HepG2 (cell line): ENCODE measurements around the gene QDPR. TPM values are rescaled to one million over a fixed set of nuclear protein-coding genes. Genes with fewer than 3 reads are reported as not detected.

Source experiments
- ARNTL ChIP-seq: sonication (generic); formaldehyde crosslinking; IDR thresholded peaks from 2 replicates; pipeline ENCODE4 v1.4.0; 2020; ENCODE audit warnings: mild to moderate bottlenecking, missing genetic modification reagents
- DNMT3B ChIP-seq: conservative IDR thresholded peaks from 2 replicates; pipeline ENCODE4 v1.6.1; 2016; ENCODE audit warnings: missing biosample characterization, control low read depth
- FIP1L1 ChIP-seq: fragments of 200-400 bp; formaldehyde crosslinking; IDR thresholded peaks from 2 replicates; pipeline ENCODE4 v1.6.1; 2018; ENCODE audit warnings: low read depth, mild to moderate bottlenecking, low read length, moderate library complexity, borderline replicate concordance; ENCODE audit not compliant: insufficient read depth
- MAFF ChIP-seq: IDR thresholded peaks from 2 replicates; pipeline ENCODE4 v1.6.1; 2011; ENCODE audit warnings: low read depth, low read length, improper control_type of control experiment
- MBNL3 ChIP-seq: fragments of 250-450 bp; sonication (Bioruptor Pico); conservative IDR thresholded peaks from 2 replicates; pipeline ENCODE4 v1.8.0; 2022; ENCODE audit warnings: mild to moderate bottlenecking, inconsistent platforms
- MED8 ChIP-seq: sonication (generic); formaldehyde crosslinking; IDR thresholded peaks from 2 replicates; pipeline ENCODE4 v1.8.1; 2023; ENCODE audit warnings: mild to moderate bottlenecking, missing genetic modification reagents; ENCODE audit not compliant: insufficient replicate concordance
- PITX1 ChIP-seq: sonication (generic); formaldehyde crosslinking; IDR thresholded peaks from 2 replicates; pipeline ENCODE4 v1.5.1; 2020; ENCODE audit warnings: mild to moderate bottlenecking, missing genetic modification reagents
- PTBP1 ChIP-seq: fragments of 200-400 bp; formaldehyde crosslinking; IDR thresholded peaks from 2 replicates; pipeline ENCODE4 v1.6.1; 2018; ENCODE audit warnings: low read length, low read depth; ENCODE audit not compliant: poor library complexity, severe bottlenecking
- U2AF1 ChIP-seq: fragments of 200-400 bp; formaldehyde crosslinking; optimal IDR thresholded peaks from 2 replicates; pipeline ENCODE3; 2017; ENCODE audit warnings: mild to moderate bottlenecking, low read depth, low read length
- ZBTB33 ChIP-seq: sonication (generic); formaldehyde crosslinking; IDR thresholded peaks from 2 replicates; pipeline ENCODE4 v1.4.0; 2020; ENCODE audit warnings: missing genetic modification reagents
- ZBTB4 ChIP-seq: sonication (generic); formaldehyde crosslinking; IDR thresholded peaks from 2 replicates; pipeline ENCODE4 v1.4.0; 2020; ENCODE audit warnings: missing genetic modification reagents, mild to moderate bottlenecking, borderline replicate concordance
- ZBTB43 ChIP-seq: sonication (generic); formaldehyde crosslinking; conservative IDR thresholded peaks from 2 replicates; pipeline ENCODE4 v1.4.0; 2020; ENCODE audit warnings: missing genetic modification reagents
- ZNF451 ChIP-seq: sonication (generic); formaldehyde crosslinking; IDR thresholded peaks from 2 replicates; pipeline ENCODE4 v1.5.0; 2020; ENCODE audit warnings: mild to moderate bottlenecking, missing genetic modification reagents
- polyA plus RNA-seq, 8 experiments: library from polyadenylated mRNA; depleted of rRNA in 3 of 8; stranded (reverse) in 7 of 8; unstranded in 1 of 8; fragments of >200 nt; fragmentation: Illumina TruSeq in 4 of 8; extraction: Trizol in 4 of 8; gene quantifications; 2 replicates each; pipeline versions ENCODE4 v1.2.1 to v1.2.3, GENCODE V29; 2011 to 2016; ENCODE audit warnings: low read depth in 4 of 8, missing spikeins in 1 of 8, mixed read lengths in 1 of 8; ENCODE audit not compliant: insufficient read depth in 1 of 8
- total RNA-seq, 5 experiments: library from RNA; depleted of rRNA; stranded (reverse); fragments of >200 nt; fragmentation: Illumina TruSeq; extraction: Trizol; gene quantifications; 2 replicates each; pipeline ENCODE4 v1.2.3, GENCODE V29; 2016; ENCODE audit warnings: low read depth in 1 of 5
- TF ChIP-seq, protein P1 (sequence below): sonication (generic); formaldehyde crosslinking; IDR thresholded peaks from 2 replicates; pipeline ENCODE4 v1.8.0; 2022; ENCODE audit warnings: missing genetic modification reagents, mild to moderate bottlenecking, inconsistent platforms, borderline replicate concordance
- TF ChIP-seq, protein P2 (sequence below): IDR thresholded peaks from 2 replicates; pipeline ENCODE4 v1.6.1; 2016; ENCODE audit warnings: low read depth, missing genetic modification reagents, missing compliant biosample characterization
- TF ChIP-seq, protein P3 (sequence below): IDR thresholded peaks from 2 replicates; pipeline ENCODE4 v1.6.1; 2012; ENCODE audit warnings: inconsistent platforms

Gene QDPR
- total and polyA plus RNA-seq, 2 of the 13 experiments (the other 11 are each of a cell fraction or from before 2014, with no cell fraction given): 9.9 to 95.5 TPM

DNA sequence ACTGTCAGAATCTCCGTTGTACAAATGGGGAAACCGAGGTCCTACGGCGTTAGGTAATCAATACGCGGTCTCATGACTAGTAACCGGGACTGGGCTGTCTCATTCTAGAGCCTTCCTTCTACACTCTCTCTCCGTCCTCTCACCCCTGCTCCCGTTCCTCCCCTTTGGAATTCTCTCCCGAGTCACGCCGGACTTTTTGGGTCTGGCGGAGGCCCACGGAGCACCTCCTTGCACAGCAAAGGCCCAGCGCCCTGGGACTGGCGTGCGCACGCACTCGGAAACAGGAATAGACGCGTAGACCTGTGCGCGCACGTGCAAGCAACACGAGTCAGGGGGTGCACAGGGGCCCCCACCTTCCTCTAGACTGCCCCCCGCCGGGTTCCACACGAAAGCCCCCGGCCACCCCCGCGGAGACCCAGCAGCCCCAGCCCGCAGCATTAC lies 361 bp downstream of the QDPR start (continued):
- no peak for TF ChIP-seq ZBTB4 (CRISPR knock-in tag)
- peak; percentile 4 for TF ChIP-seq MED8
- peak; percentile 86 for TF ChIP-seq ARNTL (CRISPR knock-in tag)
- no peak for TF ChIP-seq PITX1
- TF ChIP-seq, protein P1, sequence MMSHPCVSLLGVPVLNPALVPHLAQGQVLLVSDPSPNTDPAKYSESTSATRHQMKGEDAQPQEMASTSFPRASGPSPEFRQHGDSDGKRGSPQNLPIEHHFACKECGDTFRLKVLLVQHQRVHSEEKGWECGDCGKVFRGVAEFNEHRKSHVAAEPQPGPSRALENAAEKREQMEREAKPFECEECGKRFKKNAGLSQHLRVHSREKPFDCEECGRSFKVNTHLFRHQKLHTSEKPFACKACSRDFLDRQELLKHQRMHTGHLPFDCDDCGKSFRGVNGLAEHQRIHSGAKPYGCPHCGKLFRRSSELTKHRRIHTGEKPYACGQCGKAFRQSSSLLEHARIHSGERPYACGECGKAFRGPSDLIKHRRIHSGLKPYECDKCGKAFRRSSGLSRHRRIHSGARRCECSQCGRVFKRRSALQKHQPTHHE (CRISPR knock-in tag): no peak
- TF ChIP-seq, protein P2, sequence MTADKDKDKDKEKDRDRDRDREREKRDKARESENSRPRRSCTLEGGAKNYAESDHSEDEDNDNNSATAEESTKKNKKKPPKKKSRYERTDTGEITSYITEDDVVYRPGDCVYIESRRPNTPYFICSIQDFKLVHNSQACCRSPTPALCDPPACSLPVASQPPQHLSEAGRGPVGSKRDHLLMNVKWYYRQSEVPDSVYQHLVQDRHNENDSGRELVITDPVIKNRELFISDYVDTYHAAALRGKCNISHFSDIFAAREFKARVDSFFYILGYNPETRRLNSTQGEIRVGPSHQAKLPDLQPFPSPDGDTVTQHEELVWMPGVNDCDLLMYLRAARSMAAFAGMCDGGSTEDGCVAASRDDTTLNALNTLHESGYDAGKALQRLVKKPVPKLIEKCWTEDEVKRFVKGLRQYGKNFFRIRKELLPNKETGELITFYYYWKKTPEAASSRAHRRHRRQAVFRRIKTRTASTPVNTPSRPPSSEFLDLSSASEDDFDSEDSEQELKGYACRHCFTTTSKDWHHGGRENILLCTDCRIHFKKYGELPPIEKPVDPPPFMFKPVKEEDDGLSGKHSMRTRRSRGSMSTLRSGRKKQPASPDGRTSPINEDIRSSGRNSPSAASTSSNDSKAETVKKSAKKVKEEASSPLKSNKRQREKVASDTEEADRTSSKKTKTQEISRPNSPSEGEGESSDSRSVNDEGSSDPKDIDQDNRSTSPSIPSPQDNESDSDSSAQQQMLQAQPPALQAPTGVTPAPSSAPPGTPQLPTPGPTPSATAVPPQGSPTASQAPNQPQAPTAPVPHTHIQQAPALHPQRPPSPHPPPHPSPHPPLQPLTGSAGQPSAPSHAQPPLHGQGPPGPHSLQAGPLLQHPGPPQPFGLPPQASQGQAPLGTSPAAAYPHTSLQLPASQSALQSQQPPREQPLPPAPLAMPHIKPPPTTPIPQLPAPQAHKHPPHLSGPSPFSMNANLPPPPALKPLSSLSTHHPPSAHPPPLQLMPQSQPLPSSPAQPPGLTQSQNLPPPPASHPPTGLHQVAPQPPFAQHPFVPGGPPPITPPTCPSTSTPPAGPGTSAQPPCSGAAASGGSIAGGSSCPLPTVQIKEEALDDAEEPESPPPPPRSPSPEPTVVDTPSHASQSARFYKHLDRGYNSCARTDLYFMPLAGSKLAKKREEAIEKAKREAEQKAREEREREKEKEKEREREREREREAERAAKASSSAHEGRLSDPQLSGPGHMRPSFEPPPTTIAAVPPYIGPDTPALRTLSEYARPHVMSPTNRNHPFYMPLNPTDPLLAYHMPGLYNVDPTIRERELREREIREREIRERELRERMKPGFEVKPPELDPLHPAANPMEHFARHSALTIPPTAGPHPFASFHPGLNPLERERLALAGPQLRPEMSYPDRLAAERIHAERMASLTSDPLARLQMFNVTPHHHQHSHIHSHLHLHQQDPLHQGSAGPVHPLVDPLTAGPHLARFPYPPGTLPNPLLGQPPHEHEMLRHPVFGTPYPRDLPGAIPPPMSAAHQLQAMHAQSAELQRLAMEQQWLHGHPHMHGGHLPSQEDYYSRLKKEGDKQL (CRISPR knock-in tag): no peak
- TF ChIP-seq, protein P3, sequence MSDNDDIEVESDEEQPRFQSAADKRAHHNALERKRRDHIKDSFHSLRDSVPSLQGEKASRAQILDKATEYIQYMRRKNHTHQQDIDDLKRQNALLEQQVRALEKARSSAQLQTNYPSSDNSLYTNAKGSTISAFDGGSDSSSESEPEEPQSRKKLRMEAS: no peak
- TF ChIP-seq ZBTB33: no peak
- no peak for TF ChIP-seq FIP1L1
- TF ChIP-seq ZNF451 (CRISPR knock-in tag): no peak
- no peak for TF ChIP-seq U2AF1
- TF ChIP-seq MBNL3 (CRISPR knock-in tag): no peak
- TF ChIP-seq ZBTB43 (CRISPR knock-in tag): no peak
- TF ChIP-seq PTBP1: no peak
- peak; percentile 69; the same call in 1 of the 2 replicates for TF ChIP-seq DNMT3B (CRISPR knock-in tag)
- TF ChIP-seq MAFF: no peak
